ENCODE results near the gene KCNH8. TPM values are rescaled to one million over a fixed set of nuclear protein-coding genes. Genes with fewer than 3 reads are reported as not detected.

KCNH8 gene
- total RNA-seq, 2 experiments from 2014 or later = not detected

GRCh38 chr3:19199131-19199530 lies 50.8 kb downstream of the KCNH8 start:
- Mint-ChIP-seq H3K36me3 (ENCODE audit: low read depth) (no peaks in the 10 kb centered on the region), H3K4me1 (ENCODE audit: low read depth) (no peaks in the 10 kb centered on the region), H3K4me3 (no peak overlapping the region), H3K9me3 (no peaks in the 10 kb centered on the region), H3K27ac (no peak overlapping the region), H3K27me3 (no peaks in the 10 kb centered on the region)
- TF ChIP-seq, protein P1, sequence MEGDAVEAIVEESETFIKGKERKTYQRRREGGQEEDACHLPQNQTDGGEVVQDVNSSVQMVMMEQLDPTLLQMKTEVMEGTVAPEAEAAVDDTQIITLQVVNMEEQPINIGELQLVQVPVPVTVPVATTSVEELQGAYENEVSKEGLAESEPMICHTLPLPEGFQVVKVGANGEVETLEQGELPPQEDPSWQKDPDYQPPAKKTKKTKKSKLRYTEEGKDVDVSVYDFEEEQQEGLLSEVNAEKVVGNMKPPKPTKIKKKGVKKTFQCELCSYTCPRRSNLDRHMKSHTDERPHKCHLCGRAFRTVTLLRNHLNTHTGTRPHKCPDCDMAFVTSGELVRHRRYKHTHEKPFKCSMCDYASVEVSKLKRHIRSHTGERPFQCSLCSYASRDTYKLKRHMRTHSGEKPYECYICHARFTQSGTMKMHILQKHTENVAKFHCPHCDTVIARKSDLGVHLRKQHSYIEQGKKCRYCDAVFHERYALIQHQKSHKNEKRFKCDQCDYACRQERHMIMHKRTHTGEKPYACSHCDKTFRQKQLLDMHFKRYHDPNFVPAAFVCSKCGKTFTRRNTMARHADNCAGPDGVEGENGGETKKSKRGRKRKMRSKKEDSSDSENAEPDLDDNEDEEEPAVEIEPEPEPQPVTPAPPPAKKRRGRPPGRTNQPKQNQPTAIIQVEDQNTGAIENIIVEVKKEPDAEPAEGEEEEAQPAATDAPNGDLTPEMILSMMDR (IDR thresholded peaks at IDR 0.05) = no peak
- intact Hi-C loops (cut with micrococcal nuclease) = no loop called here
- CTCF ChIA-PET = interaction anchor here (1.3 kb wide), 1 partner anchor 9 kb away, joined by 3 read pairs; no protein-coding TSS in a partner anchor
- ATAC-seq = no peak
- POLR2A ChIA-PET = no interaction called here
- no peak for DNase-seq

DNA sequence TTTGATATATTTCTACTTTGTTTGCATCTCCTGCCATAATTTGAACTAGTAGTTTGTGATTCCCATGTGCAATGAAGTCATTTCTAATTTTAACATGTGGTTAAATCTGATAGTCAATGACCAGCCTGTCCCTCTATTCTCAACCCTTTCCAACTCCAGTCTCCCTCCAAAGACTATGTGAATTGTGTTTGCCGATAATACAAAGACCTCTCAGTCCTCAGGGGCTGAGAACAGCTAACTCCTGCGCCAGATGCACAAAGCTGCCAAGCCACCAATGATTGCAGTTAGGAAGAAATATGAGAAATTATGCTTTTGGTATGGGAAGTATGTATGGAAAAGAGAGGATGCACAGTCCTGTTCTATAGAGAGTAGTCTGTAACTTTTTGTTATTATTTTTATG lies 54.0 kb downstream of the KCNH8 start:
- Mint-ChIP-seq H3K27me3 (no peaks in the 10 kb centered on the region), H3K9me3 (no peaks in the 10 kb centered on the region), H3K36me3 (ENCODE audit: low read depth) (no peaks in the 10 kb centered on the region), H3K4me1 (ENCODE audit: low read depth) (no peaks in the 10 kb centered on the region), H3K27ac (no peak overlapping the region), H3K4me3 (no peak overlapping the region)
- intact Hi-C loops (cut with micrococcal nuclease) = no loop called here
- no peak for DNase-seq
- TF ChIP-seq, protein P1 (IDR thresholded peaks at IDR 0.05) = no peak
- no peak for ATAC-seq
- ChIA-PET POLR2A (no interaction called here), CTCF (interaction anchor here (1.2 kb wide), 1 partner anchor 11 kb away, joined by 3 read pairs; no protein-coding TSS in a partner anchor)

DNA sequence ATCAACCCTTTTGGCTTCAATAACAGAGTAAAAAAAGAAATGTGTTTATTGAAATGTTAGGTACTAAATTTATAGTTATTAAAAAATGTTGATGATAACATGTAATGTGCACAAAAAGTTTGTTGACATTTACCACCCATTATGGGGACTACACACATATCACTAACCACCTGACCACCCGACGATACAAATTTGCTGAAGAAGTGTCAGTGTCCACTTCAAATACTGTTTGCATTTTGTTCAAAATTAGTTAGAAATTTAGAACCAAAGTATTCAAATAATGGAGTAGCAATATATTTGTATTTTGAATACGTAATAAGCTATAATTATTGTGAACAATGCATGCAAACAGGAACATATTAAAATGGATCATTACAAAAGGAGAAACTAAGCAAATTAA lies 54.4 kb downstream of the KCNH8 start:
- intact Hi-C loops (cut with micrococcal nuclease) = no loop called here
- Mint-ChIP-seq H3K9me3 (no peaks in the 10 kb centered on the region), H3K27ac (no peak overlapping the region), H3K27me3 (no peaks in the 10 kb centered on the region), H3K4me1 (ENCODE audit: low read depth) (no peaks in the 10 kb centered on the region), H3K36me3 (ENCODE audit: low read depth) (no peaks in the 10 kb centered on the region), H3K4me3 (no peak overlapping the region)
- no peak for ATAC-seq
- CTCF ChIA-PET = interaction anchor here (1.2 kb wide), 1 partner anchor 10 kb away, joined by 3 read pairs; no protein-coding TSS in a partner anchor
- POLR2A ChIA-PET = no interaction called here
- TF ChIP-seq, protein P1 (IDR thresholded peaks at IDR 0.05) = no peak
- no peak for DNase-seq

GRCh38 chr3:19206540-19206939 lies 58.2 kb downstream of the KCNH8 start:
- ChIA-PET CTCF (no interaction called here), POLR2A (no interaction called here)
- H3K36me3 Mint-ChIP-seq (ENCODE audit: low read depth) = no peaks in the 10 kb centered on the region
- H3K27ac Mint-ChIP-seq = no peak overlapping the region
- TF ChIP-seq, protein P1 (IDR thresholded peaks at IDR 0.05) = no peak
- DNase-seq = no peak
- ATAC-seq = no peak
- H3K4me3 Mint-ChIP-seq = no peak overlapping the region
- no peaks in the 10 kb centered on the region for H3K9me3 Mint-ChIP-seq
- intact Hi-C loops (cut with micrococcal nuclease) = no loop called here
- no peaks in the 10 kb centered on the region for H3K4me1 Mint-ChIP-seq (ENCODE audit: low read depth)
- H3K27me3 Mint-ChIP-seq = no peaks in the 10 kb centered on the region

DNA sequence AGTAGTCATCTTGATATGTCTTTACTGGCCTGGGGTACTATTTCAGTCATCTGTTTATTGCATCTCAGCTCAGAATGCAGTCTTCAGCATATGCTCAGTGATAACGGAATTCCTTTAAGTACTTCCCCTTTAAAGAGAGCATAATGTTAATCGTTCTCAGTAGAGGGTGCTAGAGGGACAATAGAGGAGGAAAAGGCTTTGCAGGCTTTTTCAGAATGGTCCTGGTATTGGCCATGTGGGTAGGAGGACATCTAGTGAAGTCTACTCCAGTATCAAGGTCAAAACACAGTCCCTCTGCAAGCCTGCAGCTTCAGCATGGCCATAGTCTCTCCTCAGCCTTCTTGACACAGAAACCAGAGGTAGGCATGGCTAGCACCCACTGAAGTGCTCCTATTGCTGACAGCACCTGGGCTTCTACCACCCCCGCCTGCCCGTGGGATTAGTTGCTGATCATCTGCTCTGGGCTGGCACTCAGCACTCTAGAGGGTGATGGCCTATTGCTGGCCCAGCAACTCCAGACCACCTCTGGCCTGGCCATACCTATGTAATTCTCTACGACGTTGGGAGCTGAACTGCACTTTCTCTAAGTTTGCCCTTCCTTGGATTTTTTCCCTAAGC lies 65.4 kb downstream of the KCNH8 start:
- TF ChIP-seq, protein P1 (IDR thresholded peaks at IDR 0.05) = no peak
- H3K36me3 Mint-ChIP-seq (ENCODE audit: low read depth) = no peaks in the 10 kb centered on the region
- H3K4me1 Mint-ChIP-seq (ENCODE audit: low read depth) = no peaks in the 10 kb centered on the region
- intact Hi-C loops (cut with micrococcal nuclease) = no loop called here
- DNase-seq = no peak
- no peak overlapping the region for H3K4me3 Mint-ChIP-seq
- no peak for ATAC-seq
- no peaks in the 10 kb centered on the region for H3K27me3 Mint-ChIP-seq
- ChIA-PET POLR2A (no interaction called here), CTCF (interaction anchor here (0.9 to 1.3 kb wide), 3 partner anchors 10 to 34 kb away, joined by 3 read pairs; no protein-coding TSS in a partner anchor)
- no peaks in the 10 kb centered on the region for H3K9me3 Mint-ChIP-seq
- no peak overlapping the region for H3K27ac Mint-ChIP-seq
